ENCODE data around the gene CD48.

The CD48 gene

DNA sequence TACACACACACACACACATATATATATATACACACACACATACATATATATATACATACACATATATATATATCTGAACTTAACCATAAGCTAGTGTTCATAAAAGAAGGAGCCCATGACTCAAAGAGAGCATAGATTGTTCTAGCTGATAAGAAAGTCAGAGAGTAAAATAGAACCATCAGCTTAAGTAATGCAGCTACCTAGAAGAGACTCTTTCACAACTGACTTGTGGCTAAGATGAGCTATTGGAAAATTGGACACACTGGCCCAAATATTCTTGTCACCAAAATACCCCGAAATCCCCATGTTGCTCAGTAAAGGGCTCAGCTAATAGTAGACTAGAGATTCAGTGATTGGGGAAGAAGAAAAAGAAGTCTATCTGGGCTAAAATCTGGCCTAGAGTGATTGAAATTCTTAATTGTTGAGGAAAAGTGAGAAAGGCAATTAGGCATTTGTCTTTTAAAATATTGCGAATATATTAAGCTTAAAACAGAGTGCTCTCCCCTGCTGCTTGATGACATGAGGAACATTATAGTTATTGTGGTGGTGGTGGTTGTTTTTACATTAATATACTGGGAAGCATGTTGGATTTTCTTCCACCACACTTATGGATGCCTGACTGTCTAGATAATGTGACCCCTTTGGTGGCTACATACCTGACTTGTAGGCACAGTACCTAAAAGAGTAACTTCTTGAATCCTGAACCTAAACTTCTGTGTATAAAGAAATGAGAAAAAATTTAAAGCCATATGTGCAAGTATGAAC is 71.1 kb downstream of the CD48 start:
- no peaks in the 10 kb centered on the region for H3K36me3 ChIP-seq (ENCODE audit: insufficient read depth, low read length)
- no peaks in the 10 kb centered on the region for H3K79me2 ChIP-seq (ENCODE audit: control insufficient read depth, insufficient read depth, low read length, unreplicated experiment)
- no peak overlapping the region for H3K4me3 ChIP-seq (ENCODE audit: low read depth, low read length)
- no peaks in the 10 kb centered on the region for H3K27me3 ChIP-seq (ENCODE audit: insufficient read depth, low read length)
- no peak overlapping the region for H3K27ac ChIP-seq (ENCODE audit: low read depth, low read length)
- H3K4me1 ChIP-seq (ENCODE audit: control insufficient read depth, insufficient read depth, low read length, unreplicated experiment), result no peaks in the 10 kb centered on the region
- H2AFZ ChIP-seq (ENCODE audit: low read length, unreplicated experiment), result no peak overlapping the region

GRCh38 chr1:160639652-160640051 is 72.0 kb downstream of the CD48 start:
- no peaks in the 10 kb centered on the region for H3K4me1 ChIP-seq (ENCODE audit: control insufficient read depth, insufficient read depth, low read length, unreplicated experiment)
- H3K79me2 ChIP-seq (ENCODE audit: control insufficient read depth, insufficient read depth, low read length, unreplicated experiment), result no peaks in the 10 kb centered on the region
- H3K4me3 ChIP-seq (ENCODE audit: low read depth, low read length), result no peak overlapping the region
- H3K27me3 ChIP-seq (ENCODE audit: insufficient read depth, low read length), result no peaks in the 10 kb centered on the region
- H2AFZ ChIP-seq (ENCODE audit: low read length, unreplicated experiment), result no peak overlapping the region
- no peak overlapping the region for H3K27ac ChIP-seq (ENCODE audit: low read depth, low read length)
- no peaks in the 10 kb centered on the region for H3K36me3 ChIP-seq (ENCODE audit: insufficient read depth, low read length)

DNA sequence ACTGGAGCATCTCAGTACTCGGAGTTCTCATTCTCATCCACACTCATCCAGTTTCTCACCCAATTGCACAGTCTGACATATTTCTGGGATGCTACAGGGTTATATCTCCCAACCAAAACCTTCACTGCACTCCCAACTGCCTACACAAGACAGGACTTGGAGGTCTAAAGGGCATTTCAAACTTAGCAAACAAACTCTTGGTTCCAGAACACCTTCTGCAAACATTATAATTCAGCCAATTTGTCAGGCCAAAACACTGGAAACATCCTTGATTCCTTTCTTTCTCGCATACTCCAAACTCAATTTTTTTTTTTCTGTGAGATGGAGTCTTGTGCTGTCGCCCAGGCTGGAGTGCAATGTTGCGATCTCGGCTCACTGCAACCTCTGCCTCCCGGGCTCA is 72.7 kb downstream of the CD48 start:
- no peaks in the 10 kb centered on the region for H3K36me3 ChIP-seq (ENCODE audit: insufficient read depth, low read length)
- no peak overlapping the region for H3K4me3 ChIP-seq (ENCODE audit: low read depth, low read length)
- no peaks in the 10 kb centered on the region for H3K4me1 ChIP-seq (ENCODE audit: control insufficient read depth, insufficient read depth, low read length, unreplicated experiment)
- H3K27ac ChIP-seq (ENCODE audit: low read depth, low read length), result no peak overlapping the region
- no peaks in the 10 kb centered on the region for H3K79me2 ChIP-seq (ENCODE audit: control insufficient read depth, insufficient read depth, low read length, unreplicated experiment)
- 0 out of 2 replicates have a peak, but pooled peaks cover 6% of the 10 kb centered on the region for H3K27me3 ChIP-seq (ENCODE audit: insufficient read depth, low read length)
- H2AFZ ChIP-seq (ENCODE audit: low read length, unreplicated experiment), result no peak overlapping the region

- no peak overlapping the region for H3K27ac ChIP-seq (ENCODE audit: low read depth, low read length)
- H3K36me3 ChIP-seq (ENCODE audit: insufficient read depth, low read length), result no peaks in the 10 kb centered on the region
- H3K4me3 ChIP-seq (ENCODE audit: low read depth, low read length), result no peak overlapping the region
- 0 out of 2 replicates have a peak, but pooled peaks cover 6% of the 10 kb centered on the region for H3K27me3 ChIP-seq (ENCODE audit: insufficient read depth, low read length)
- no peaks in the 10 kb centered on the region for H3K79me2 ChIP-seq (ENCODE audit: control insufficient read depth, insufficient read depth, low read length, unreplicated experiment)
- no peaks in the 10 kb centered on the region for H3K4me1 ChIP-seq (ENCODE audit: control insufficient read depth, insufficient read depth, low read length, unreplicated experiment)
- no peak overlapping the region for H2AFZ ChIP-seq (ENCODE audit: low read length, unreplicated experiment)
Measured at GRCh38 chr1:160638540-160638857, 73.1 kb downstream of the CD48 start.

DNA sequence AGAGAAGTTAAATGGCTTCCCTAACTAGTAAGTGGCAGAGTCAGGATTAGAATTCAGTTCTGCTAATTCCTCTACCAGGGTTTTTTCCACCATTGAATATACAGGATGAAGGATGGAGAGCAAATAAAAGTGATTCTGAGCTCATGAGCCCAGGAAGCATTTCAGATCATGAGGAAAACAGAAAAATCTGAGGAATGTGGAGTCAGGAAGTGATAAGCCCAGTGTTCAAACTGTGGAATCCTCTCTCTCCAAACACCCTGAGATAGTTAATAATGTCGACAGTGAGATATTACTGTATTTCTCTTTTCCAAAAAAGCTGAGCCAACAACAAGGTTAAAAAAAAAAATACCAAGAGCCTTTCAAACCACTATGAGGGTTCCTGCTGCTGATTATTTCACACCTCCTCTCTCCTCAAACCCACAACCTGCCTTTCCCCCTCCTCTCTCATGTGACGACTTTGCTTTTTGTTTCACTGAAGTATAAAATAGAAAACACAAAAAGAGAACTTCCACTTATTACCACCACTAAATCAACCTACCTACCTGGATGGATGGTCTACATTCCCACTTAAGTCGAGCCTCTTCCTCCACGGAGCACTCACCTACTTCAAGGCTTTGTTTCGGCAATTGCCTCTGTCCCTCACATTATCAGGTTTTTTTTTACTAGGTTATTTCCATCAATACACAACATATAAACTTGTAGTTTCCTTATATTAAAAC is 73.6 kb downstream of the CD48 start:
- Histone ChIP-seq H3K79me2 (ENCODE audit: control insufficient read depth, insufficient read depth, low read length, unreplicated experiment) (no peaks in the 10 kb centered on the region), H3K27ac (ENCODE audit: low read depth, low read length) (no peak overlapping the region), H3K4me3 (ENCODE audit: low read depth, low read length) (no peak overlapping the region)

DNA sequence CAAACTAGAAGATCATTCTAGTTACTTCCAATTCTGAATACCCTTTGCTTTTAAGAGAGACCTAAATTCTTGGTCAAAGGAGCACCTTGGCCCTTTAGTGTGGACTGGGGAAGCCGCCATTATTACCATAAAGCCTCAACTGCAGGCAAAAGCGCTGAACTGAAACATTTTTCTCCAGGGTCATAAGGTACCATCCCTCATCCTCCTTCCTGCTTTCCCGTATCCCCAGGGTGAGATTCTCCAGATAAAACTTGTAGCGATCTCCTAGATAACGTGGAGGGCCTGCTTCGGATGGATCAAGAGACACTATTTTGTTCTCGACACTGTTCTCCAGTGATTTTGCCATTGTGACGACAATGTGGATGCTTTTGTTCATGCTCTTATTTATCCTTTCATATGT is 74.6 kb downstream of the CD48 start:
- H3K79me2 ChIP-seq (ENCODE audit: control insufficient read depth, insufficient read depth, low read length, unreplicated experiment), result no peaks in the 10 kb centered on the region
- no peaks in the 10 kb centered on the region for H3K36me3 ChIP-seq (ENCODE audit: insufficient read depth, low read length)
- H2AFZ ChIP-seq (ENCODE audit: low read length, unreplicated experiment), result no peak overlapping the region
- H3K27ac ChIP-seq (ENCODE audit: low read depth, low read length), result no peak overlapping the region
- no peak overlapping the region for H3K4me3 ChIP-seq (ENCODE audit: low read depth, low read length)
- no peaks in the 10 kb centered on the region for H3K4me1 ChIP-seq (ENCODE audit: control insufficient read depth, insufficient read depth, low read length, unreplicated experiment)
- 0 out of 2 replicates have a peak, but pooled peaks cover 6% of the 10 kb centered on the region for H3K27me3 ChIP-seq (ENCODE audit: insufficient read depth, low read length)

More for the DNA sequence above, 73.6 kb downstream of the CD48 start:
- Histone ChIP-seq H3K27me3 (ENCODE audit: insufficient read depth, low read length) (0 out of 2 replicates have a peak, but pooled peaks cover 6% of the 10 kb centered on the region), H3K36me3 (ENCODE audit: insufficient read depth, low read length) (no peaks in the 10 kb centered on the region), H3K4me1 (ENCODE audit: control insufficient read depth, insufficient read depth, low read length, unreplicated experiment) (no peaks in the 10 kb centered on the region), H2AFZ (ENCODE audit: low read length, unreplicated experiment) (no peak overlapping the region)

DNA sequence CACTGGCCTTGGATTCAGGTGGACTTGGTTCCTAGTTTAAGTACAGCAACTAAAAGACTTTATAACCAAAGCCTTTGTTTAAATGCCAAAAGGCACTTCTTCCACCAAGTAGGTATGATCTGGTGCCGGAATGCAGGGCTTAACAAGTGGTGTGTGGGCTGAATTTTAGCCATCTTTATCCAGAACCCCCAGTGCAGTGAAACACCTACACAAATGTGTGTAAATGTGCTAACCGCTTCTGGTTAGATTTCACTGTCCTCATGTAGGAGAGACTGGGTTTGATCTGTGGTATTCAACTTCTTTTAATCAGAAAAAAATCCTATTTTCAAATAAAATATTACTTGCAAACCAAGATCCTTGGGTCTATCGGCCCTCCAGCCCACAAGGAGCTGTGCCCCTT is 75.1 kb downstream of the CD48 start:
- Histone ChIP-seq H3K4me3 (ENCODE audit: low read depth, low read length) (no peak overlapping the region), H2AFZ (ENCODE audit: low read length, unreplicated experiment) (no peak overlapping the region), H3K27ac (ENCODE audit: low read depth, low read length) (no peak overlapping the region), H3K79me2 (ENCODE audit: control insufficient read depth, insufficient read depth, low read length, unreplicated experiment) (no peaks in the 10 kb centered on the region), H3K36me3 (ENCODE audit: insufficient read depth, low read length) (no peaks in the 10 kb centered on the region), H3K4me1 (ENCODE audit: control insufficient read depth, insufficient read depth, low read length, unreplicated experiment) (no peaks in the 10 kb centered on the region), H3K27me3 (ENCODE audit: insufficient read depth, low read length) (0 out of 2 replicates have a peak, but pooled peaks cover 6% of the 10 kb centered on the region)

DNA sequence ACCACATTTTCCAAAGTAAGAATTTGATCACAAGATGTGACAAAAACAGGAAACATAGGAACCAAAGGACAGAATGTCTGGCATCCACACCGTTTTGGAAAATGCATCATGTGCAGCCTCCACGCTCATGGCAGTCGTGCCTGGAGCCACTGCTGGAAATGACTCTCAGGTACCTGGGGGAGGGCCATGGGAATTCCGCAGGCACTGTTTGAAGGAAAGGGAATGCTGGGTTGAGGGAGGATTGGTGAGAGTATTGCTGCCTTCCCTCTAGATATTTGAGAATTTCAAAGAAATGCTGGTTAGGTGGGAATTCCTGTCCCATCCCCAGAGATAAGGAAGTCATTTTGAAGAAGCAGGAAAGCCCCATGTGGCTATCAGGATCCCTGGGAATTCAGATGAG is 75.5 kb downstream of the CD48 start:
- Histone ChIP-seq H3K36me3 (ENCODE audit: insufficient read depth, low read length) (no peaks in the 10 kb centered on the region), H3K27ac (ENCODE audit: low read depth, low read length) (no peak overlapping the region), H3K79me2 (ENCODE audit: control insufficient read depth, insufficient read depth, low read length, unreplicated experiment) (no peaks in the 10 kb centered on the region), H2AFZ (ENCODE audit: low read length, unreplicated experiment) (no peak overlapping the region), H3K4me1 (ENCODE audit: control insufficient read depth, insufficient read depth, low read length, unreplicated experiment) (no peaks in the 10 kb centered on the region), H3K27me3 (ENCODE audit: insufficient read depth, low read length) (0 out of 2 replicates have a peak, but pooled peaks cover 7% of the 10 kb centered on the region), H3K4me3 (ENCODE audit: low read depth, low read length) (no peak overlapping the region)

GRCh38 chr1:160634543-160635491 is 76.8 kb downstream of the CD48 start:
- Histone ChIP-seq H3K79me2 (ENCODE audit: control insufficient read depth, insufficient read depth, low read length, unreplicated experiment) (no peaks in the 10 kb centered on the region), H2AFZ (ENCODE audit: low read length, unreplicated experiment) (no peak overlapping the region), H3K4me3 (ENCODE audit: low read depth, low read length) (no peak overlapping the region), H3K4me1 (ENCODE audit: control insufficient read depth, insufficient read depth, low read length, unreplicated experiment) (no peaks in the 10 kb centered on the region), H3K36me3 (ENCODE audit: insufficient read depth, low read length) (no peaks in the 10 kb centered on the region), H3K27me3 (ENCODE audit: insufficient read depth, low read length) (0 out of 2 replicates have a peak, but pooled peaks cover 10% of the 10 kb centered on the region), H3K27ac (ENCODE audit: low read depth, low read length) (no peak overlapping the region)

DNA sequence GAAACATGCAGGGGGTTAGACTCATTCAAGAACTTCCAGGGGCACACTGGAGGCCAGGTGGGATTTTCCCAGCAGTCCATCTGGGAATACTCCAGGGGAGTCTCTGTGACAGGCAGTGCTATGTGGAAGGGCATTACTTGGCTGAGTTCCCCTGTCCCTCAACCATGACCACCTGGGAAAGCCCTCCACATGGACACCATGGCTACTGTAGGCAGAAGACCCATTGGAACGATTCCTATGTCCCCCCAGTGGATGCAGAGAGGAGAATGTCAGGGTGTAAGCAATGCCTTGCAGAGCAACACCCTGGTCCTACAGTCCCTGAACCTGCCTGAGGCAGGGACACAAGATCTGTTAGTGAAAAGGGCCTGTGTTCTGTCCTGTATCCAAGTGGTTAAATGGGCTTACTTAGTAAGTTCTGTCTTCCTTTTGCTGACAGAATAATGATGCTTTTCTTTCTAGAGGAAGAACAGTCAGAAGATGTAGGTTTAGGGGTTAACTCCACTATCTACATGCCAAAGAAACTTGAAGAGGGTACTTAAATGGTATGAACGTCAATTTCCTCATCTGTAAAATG is 78.2 kb downstream of the CD48 start:
- Histone ChIP-seq H3K79me2 (ENCODE audit: control insufficient read depth, insufficient read depth, low read length, unreplicated experiment) (no peaks in the 10 kb centered on the region), H3K4me3 (ENCODE audit: low read depth, low read length) (no peak overlapping the region), H3K4me1 (ENCODE audit: control insufficient read depth, insufficient read depth, low read length, unreplicated experiment) (no peaks in the 10 kb centered on the region), H3K27me3 (ENCODE audit: insufficient read depth, low read length) (0 out of 2 replicates have a peak, but pooled peaks cover 10% of the 10 kb centered on the region), H3K27ac (ENCODE audit: low read depth, low read length) (no peak overlapping the region), H3K36me3 (ENCODE audit: insufficient read depth, low read length) (no peaks in the 10 kb centered on the region), H2AFZ (ENCODE audit: low read length, unreplicated experiment) (no peak overlapping the region)

Data from ACC112 (cell line).